GM18526 (cell line): Measurements from ENCODE around the gene ADARB2.

Experiments
- POLR2A ChIP-seq: IDR thresholded peaks from 3 replicates; pipeline ENCODE4 v1.6.1; 2011; ENCODE audit not compliant: insufficient read length; ENCODE audit errors: extremely low read depth

ADARB2 gene

GRCh38 chr10:1712944-1713671 is 24.2 kb downstream of the ADARB2 start:
- TF ChIP-seq POLR2A = no peak

- no peak for TF ChIP-seq POLR2A
Measured at GRCh38 chr10:1712314-1712713, 25.0 kb downstream of the ADARB2 start.

- TF ChIP-seq POLR2A = no peak
Measured at GRCh38 chr10:1709161-1709560, 28.2 kb downstream of the ADARB2 start.

- TF ChIP-seq POLR2A = no peak
Measured at GRCh38 chr10:1708746-1709145, 28.6 kb downstream of the ADARB2 start.

GRCh38 chr10:1706711-1707110 is 30.6 kb downstream of the ADARB2 start:
- no peak for TF ChIP-seq POLR2A

GRCh38 chr10:1706256-1706655 is 31.1 kb downstream of the ADARB2 start:
- TF ChIP-seq POLR2A = no peak

- TF ChIP-seq POLR2A = no peak
Measured at GRCh38 chr10:1698185-1698584, 39.1 kb downstream of the ADARB2 start.

GRCh38 chr10:1696106-1696505 is 41.2 kb downstream of the ADARB2 start:
- TF ChIP-seq POLR2A = no peak

- no peak for TF ChIP-seq POLR2A
Measured at GRCh38 chr10:1690086-1690485, 47.2 kb downstream of the ADARB2 start.

GRCh38 chr10:1688531-1688930 is 48.8 kb downstream of the ADARB2 start:
- no peak for TF ChIP-seq POLR2A

GRCh38 chr10:1687623-1688150 is 49.6 kb downstream of the ADARB2 start:
- TF ChIP-seq POLR2A = no peak

- no peak for TF ChIP-seq POLR2A
Measured at GRCh38 chr10:1687190-1687589, 50.1 kb downstream of the ADARB2 start.

GRCh38 chr10:1686491-1686749 is 50.9 kb downstream of the ADARB2 start:
- TF ChIP-seq POLR2A = no peak

GRCh38 chr10:1685699-1686490 is 51.4 kb downstream of the ADARB2 start:
- TF ChIP-seq POLR2A = no peak

- no peak for TF ChIP-seq POLR2A
Measured at GRCh38 chr10:1684991-1685390, 52.3 kb downstream of the ADARB2 start.

GRCh38 chr10:1683649-1684048 is 53.7 kb downstream of the ADARB2 start:
- no peak for TF ChIP-seq POLR2A
